DND-41 (cell line): ENCODE data around the gene PPFIA2.

Experiments used
- ATAC-seq: fragments of 200-7000 bp; cut with Tn5 transposase; 3 replicates; pipeline ENCODE4 v1.9.1; 2021; ENCODE audit warnings: low read depth; ENCODE audit not compliant: insufficient read depth
- DNase-seq: peaks from one replicate; pipeline ENCODE4 v3.0.0-alpha.2; 2020
- H2AFZ ChIP-seq: 2 replicates; pipeline ENCODE4 v1.6.0; 2012; ENCODE audit warnings: low read depth, low read length
- H3K27ac ChIP-seq: 2 replicates; pipeline ENCODE4 v1.5.1; 2012; ENCODE audit warnings: low read length, inconsistent platforms
- H3K27me3 ChIP-seq: fragments of 200-600 bp; sonication (generic); 2 replicates; pipeline ENCODE4 v1.6.0; 2012; ENCODE audit warnings: low read length, mild to moderate bottlenecking, inconsistent platforms; ENCODE audit not compliant: insufficient read depth, poor library complexity
- H3K36me3 ChIP-seq: 2 replicates; pipeline ENCODE4 v1.5.1; 2012; ENCODE audit warnings: low read length, inconsistent platforms; ENCODE audit not compliant: insufficient read depth
- H3K4me1 ChIP-seq: 2 replicates; pipeline ENCODE4 v1.5.1; 2012; ENCODE audit warnings: mild to moderate bottlenecking, low read length; ENCODE audit not compliant: insufficient read depth
- H3K4me2 ChIP-seq: 2 replicates; pipeline ENCODE4 v1.6.0; 2012; ENCODE audit warnings: mild to moderate bottlenecking, moderate library complexity, low read length, inconsistent platforms; ENCODE audit not compliant: insufficient read depth
- H3K4me3 ChIP-seq, 2 experiments: fragments of 200-600 bp in 1 of 2; shearing (Covaris generic) in 1 of 2; 2 replicates each; pipeline ENCODE4 v1.5.1; 2012 to 2016; ENCODE audit warnings: inconsistent platforms in 2 of 2, low read length in 2 of 2, mild to moderate bottlenecking in 2 of 2, low read depth in 1 of 2, moderate library complexity in 1 of 2
- H3K79me2 ChIP-seq: 2 replicates; pipeline ENCODE4 v1.6.0; 2012; ENCODE audit warnings: low read length, inconsistent platforms; ENCODE audit not compliant: insufficient read depth
- H3K9ac ChIP-seq: 2 replicates; pipeline ENCODE4 v1.6.0; 2012; ENCODE audit warnings: low read depth, mild to moderate bottlenecking, inconsistent platforms, low read length, moderate library complexity
- H3K9me3 ChIP-seq: 2 replicates; pipeline ENCODE4 v1.5.1; 2012; ENCODE audit warnings: low read length, moderate library complexity, mild to moderate bottlenecking, inconsistent platforms; ENCODE audit not compliant: insufficient read depth, severe bottlenecking
- H4K20me1 ChIP-seq: 2 replicates; pipeline ENCODE4 v1.6.0; 2012; ENCODE audit warnings: low read length; ENCODE audit not compliant: insufficient read depth
- CTCF ChIP-seq: IDR thresholded peaks from 2 replicates; pipeline ENCODE4 v1.5.1; 2012; ENCODE audit warnings: borderline replicate concordance, low read length, moderate library complexity, mild to moderate bottlenecking; ENCODE audit not compliant: poor library complexity, severe bottlenecking; ENCODE audit errors: extremely low read depth
- EZH2 ChIP-seq: IDR thresholded peaks from 3 replicates; pipeline ENCODE4 v1.6.1; 2012; ENCODE audit warnings: borderline replicate concordance, low read depth, mild to moderate bottlenecking, moderate library complexity, low read length, inconsistent platforms; ENCODE audit not compliant: severe bottlenecking

The PPFIA2 gene

GRCh38 chr12:81585787-81586186 lies 173.4 kb downstream of the PPFIA2 start:
- Histone ChIP-seq H3K9ac (no peak overlapping the region), H3K36me3 (no peaks in the 10 kb centered on the region), H3K27ac (no peak overlapping the region), H3K79me2 (no peaks in the 10 kb centered on the region), H3K4me1 (no peaks in the 10 kb centered on the region), H3K9me3 (no peaks in the 10 kb centered on the region), H2AFZ (no peak overlapping the region), H3K4me3 (no peak overlapping the region; a peak in 1 of 4 replicates), H3K4me2 (no peak overlapping the region), H4K20me1 (no peaks in the 10 kb centered on the region), H3K27me3 (no peaks in the 10 kb centered on the region)
- TF ChIP-seq EZH2: no peak
- no peak for TF ChIP-seq CTCF
- ATAC-seq (no peak), DNase-seq (no peak)

- Histone ChIP-seq H3K4me2 (no peak overlapping the region), H3K79me2 (no peaks in the 10 kb centered on the region), H4K20me1 (no peaks in the 10 kb centered on the region), H3K4me1 (no peaks in the 10 kb centered on the region), H3K27ac (no peak overlapping the region), H3K4me3 (no peak overlapping the region), H3K9me3 (no peaks in the 10 kb centered on the region), H2AFZ (no peak overlapping the region), H3K36me3 (no peaks in the 10 kb centered on the region), H3K9ac (no peak overlapping the region), H3K27me3 (no peaks in the 10 kb centered on the region)
- ATAC-seq (no peak), DNase-seq (no peak)
- TF ChIP-seq CTCF (no peak), EZH2 (no peak)
These were observed 185.9 kb downstream of the PPFIA2 start for GRCh38 chr12:81573228-81573627.

- no peaks in the 10 kb centered on the region for H3K36me3 ChIP-seq
- H3K9me3 ChIP-seq: no peaks in the 10 kb centered on the region
- H3K27ac ChIP-seq: no peak overlapping the region
- H3K4me3 ChIP-seq: no peak overlapping the region
- no peaks in the 10 kb centered on the region for H3K4me1 ChIP-seq
- TF ChIP-seq CTCF (no peak), EZH2 (no peak)
- H4K20me1 ChIP-seq: no peaks in the 10 kb centered on the region
- no peaks in the 10 kb centered on the region for H3K79me2 ChIP-seq
- no peak overlapping the region for H3K9ac ChIP-seq
- no peak for DNase-seq
- H3K4me2 ChIP-seq: no peak overlapping the region
- no peaks in the 10 kb centered on the region for H3K27me3 ChIP-seq
- no peak for ATAC-seq
- H2AFZ ChIP-seq: no peak overlapping the region
These were observed 186.7 kb downstream of the PPFIA2 start for GRCh38 chr12:81572411-81572810.

- DNase-seq: no peak
- no peak for TF ChIP-seq CTCF
- TF ChIP-seq EZH2: no peak
- no peaks in the 10 kb centered on the region for H3K79me2 ChIP-seq
- H3K4me3 ChIP-seq: no peak overlapping the region
- no peaks in the 10 kb centered on the region for H4K20me1 ChIP-seq
- no peaks in the 10 kb centered on the region for H3K9me3 ChIP-seq
- H3K27me3 ChIP-seq: no peaks in the 10 kb centered on the region
- H3K9ac ChIP-seq: no peak overlapping the region
- ATAC-seq: no peak
- no peaks in the 10 kb centered on the region for H3K4me1 ChIP-seq
- no peak overlapping the region for H3K4me2 ChIP-seq
- no peak overlapping the region for H3K27ac ChIP-seq
- no peaks in the 10 kb centered on the region for H3K36me3 ChIP-seq
- no peak overlapping the region for H2AFZ ChIP-seq
These were observed 188.9 kb downstream of the PPFIA2 start for GRCh38 chr12:81570234-81570633.
